SKM-1 treated with dmso at 0.1 percent for 144 hours (cell line): ENCODE measurements around the gene HDAC7.

Experiments
- DNase-seq: peaks from one replicate; lab custom pipeline; 2025; ENCODE audit not compliant: unreplicated experiment; lab: John Stamatoyannopoulos, UW

HDAC7 gene

DNA sequence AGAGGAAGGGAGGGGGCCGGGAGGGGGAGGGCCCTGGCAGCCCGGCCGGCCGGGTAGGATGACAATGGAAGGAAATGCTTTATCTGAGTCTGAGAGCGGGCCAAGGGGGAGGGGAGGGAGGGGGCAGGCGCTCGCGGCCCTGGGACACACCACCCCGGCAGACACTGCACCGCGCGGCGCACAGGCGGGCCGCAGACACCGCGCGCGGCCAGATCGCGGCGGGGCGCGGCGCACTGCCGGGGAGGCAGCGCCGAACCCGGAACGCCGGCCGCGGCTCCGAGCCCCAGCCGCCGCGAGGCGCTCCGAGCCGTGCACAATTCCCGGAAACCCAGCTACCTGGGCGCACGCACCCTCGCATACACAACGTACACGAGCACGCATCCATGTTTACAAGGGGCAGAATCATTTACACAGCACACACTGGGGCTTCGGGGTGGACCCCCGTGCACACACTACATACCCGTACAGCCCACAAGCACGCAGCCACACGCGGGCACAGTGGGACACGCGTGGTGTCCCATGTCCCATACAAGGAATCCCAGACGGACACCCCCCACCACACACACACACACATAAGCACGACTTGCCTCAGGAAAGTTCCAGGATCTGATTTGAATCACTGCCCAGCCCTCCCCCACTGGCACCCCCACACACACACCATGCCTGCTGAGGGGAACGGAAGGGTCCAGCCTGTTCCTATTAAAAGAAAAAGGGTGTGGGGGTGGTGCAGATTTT lies at the start of gene HDAC7:
HDAC7 (minus strand) TSS at position 8 of the 735 bp plus-strand sequence. CDS start 118 bp downstream, outside the sequence.
- no peak for DNase-seq

DNA sequence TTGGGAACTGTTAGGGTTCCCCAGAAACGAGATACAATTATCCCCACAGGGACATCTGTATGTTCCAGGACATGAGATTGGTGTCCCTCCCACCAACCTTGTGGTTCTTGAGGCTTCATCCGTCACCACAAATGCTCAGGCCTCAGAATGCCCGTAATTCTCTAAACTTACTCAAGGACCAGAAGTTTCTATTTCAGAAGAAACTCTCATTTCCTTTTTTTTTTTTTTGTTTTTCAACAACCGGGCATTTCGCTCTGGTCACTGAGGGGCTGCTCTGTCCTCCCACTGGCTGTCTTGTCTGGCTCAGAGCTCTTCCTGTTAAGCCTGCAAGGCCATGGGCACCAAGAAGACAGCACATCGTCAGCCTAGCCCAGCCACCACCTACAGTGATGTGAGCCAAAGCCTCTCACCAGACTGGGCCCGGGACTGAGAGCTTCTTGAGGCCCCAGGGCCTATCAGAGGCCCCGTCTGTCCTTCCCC lies 48.9 kb upstream of the HDAC7 start:
- peak; percentile 19 for DNase-seq

DNA sequence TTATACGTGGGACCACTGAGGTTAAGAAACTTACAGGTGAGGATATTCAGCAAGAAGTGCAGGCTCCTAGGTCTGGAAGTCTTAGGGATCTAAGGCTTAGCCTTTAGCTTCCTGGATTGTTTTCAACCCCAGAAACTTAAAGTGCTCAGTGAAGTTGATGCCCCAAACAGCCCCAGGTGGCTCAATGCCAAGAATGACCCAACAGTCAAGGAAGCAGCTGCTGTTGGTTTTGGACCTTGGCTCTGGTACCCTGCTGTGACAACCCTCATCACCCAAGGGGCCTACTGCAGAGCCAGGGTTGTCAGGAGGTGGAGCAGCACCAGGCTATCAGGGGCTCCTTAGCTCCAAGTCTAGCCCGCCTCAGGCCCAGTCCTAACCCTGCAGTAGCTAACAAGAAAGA lies 48.3 kb upstream of the HDAC7 start:
- no peak for DNase-seq

DNA sequence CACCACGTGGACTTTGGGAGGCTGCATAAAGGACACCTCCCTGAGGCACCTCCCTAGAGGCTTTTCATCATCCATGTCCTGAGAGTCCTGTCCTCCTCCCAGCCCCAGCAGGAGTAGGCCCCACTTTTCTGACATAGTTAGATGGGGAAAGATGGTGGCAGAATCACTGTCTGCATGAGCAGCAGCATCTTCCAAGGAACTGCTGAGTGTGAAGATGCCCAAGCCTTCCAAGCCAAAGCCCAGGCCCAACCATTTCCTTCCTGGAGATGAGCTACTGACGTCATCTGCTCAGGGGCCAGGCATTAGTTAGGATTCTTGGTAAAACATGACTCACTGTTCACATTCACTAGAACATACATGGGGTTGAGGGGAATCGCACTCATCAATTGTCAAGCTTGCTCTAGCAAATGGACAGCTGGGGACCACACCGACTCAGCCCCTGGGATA lies 47.8 kb upstream of the HDAC7 start:
- no peak for DNase-seq

DNA sequence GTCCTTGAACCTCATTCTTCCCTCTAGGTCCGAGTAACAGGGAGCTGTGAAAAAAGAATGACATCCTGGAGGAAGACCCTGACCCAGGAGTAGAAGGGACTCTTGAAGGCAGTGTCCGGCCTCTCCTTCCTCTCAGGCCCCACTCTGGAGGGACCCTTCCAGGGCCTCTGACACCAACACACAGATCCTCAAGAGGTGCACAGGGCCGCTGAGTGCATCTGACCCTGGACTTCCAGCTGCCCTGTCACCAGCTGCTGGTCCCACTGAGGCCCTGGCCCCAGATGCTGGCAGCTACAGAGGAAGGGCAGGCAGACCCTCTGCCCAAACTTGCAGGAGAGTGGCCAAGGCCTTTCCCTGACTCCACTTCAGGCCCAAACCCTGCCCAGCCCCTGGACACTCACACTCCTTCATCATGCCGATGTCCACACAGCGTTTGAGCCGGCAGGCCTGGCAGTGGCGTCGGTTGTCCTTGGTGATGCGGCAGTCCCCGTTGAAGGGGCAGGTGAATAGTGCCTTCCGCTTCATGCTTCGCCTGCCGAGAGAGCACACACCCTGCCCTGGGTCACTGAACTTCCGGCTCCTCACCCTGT lies 45.0 kb upstream of the HDAC7 start:
- DNase-seq, result no peak

DNA sequence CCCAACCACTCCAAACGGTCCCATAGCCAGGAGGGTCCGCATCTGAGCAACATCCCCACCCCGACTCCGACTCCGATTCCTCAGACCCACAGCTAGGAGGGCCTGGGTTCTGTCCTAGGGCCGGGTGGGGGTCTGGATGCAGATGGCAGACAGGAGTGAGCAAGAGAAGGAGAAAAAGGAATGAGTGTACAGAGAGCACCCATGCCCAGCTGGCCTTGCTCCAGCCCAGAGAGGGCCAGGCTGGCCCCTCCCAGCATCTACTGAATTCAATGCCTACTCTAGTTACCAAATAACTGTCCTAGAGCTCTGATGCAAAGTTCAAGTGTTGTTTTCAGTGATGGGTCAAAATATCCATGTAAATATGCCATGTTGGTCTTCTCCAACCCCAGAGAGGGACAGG lies 44.3 kb upstream of the HDAC7 start:
- no peak for DNase-seq

DNA sequence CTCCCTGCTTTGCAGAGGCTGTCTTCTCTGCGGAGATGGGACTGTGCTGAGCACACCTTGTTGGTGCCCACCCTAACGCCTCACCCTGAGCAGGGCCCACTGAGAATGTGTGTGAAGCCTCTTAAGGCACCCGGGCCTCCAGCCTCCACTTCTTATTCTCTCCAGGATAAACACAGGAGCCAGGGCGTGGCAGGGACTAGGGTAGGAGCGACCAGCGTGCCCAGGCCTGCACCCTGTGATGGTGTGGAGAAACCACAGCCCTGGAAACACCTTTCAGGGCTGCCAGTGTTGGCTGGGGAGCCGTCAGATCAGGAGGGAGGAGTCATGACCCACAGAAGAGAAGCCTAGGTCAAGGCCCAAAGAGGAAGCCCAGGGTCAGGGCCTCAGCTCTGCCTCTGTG lies 43.8 kb upstream of the HDAC7 start:
- DNase-seq, result no peak

DNA sequence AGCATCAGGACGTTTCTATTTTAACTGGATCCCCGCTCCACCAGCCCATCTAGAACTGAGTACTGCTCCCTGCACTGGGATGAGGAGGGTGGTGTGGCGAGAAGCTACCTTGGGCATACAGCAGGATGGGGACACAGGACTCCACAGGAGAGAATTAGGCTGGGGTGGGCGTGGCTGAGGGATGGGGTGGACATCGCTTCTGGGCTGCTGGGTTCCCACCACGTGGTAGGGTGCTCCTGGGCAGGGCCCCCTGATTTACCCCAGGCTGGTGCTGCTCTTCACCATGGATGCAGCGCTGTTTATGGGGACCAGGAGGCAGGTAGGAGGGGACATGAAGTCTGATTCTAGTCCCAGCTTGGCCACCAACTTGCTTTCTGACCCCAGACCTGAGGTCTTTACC lies 43.2 kb upstream of the HDAC7 start:
- DNase-seq, result no peak

DNA sequence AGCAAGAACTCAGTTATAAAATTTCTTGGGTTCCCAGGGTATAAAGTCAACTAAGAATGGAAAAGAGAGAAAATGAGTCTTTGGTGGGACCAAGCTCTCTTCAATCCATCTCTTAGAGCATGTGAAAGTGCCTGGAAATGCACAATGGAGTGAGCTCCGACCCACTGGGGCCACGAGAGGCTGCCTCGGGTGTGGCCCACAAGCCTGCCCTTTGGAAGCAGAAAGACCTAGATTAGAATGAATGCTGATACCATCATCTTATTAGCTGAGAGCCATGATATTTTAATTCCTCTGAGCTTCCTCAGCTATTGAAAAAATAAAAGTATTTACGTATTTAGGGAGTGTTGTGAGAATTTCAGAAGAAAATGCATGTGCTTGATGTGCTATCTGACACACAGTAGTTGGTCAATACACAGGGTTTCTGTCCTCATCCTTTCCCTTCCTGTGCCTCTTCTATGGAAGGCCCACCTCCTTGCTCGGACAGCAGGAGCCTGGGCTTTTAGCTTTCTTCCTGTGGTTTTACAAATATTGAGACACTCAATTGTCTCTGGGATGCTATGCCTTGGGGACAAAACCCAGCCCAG lies 42.6 kb upstream of the HDAC7 start:
- no peak for DNase-seq

DNA sequence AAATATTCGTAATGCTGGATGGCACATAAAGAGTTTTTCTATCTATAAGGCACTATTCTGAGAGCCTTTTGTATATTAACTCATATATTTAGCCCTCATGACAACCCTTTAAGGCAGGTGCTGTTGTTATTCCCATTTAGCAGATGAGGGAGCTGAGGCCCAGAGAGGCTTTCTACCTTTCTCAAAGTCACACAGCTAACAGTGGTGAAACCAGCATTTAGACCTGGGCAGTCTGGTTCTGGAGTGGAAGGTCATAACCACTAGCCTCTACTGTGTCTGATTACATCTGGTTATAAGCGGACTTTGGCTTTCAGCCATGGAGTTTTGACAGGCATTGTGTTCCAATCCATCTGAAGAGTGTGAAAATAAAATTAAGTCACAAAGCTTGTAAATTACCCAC lies 41.2 kb upstream of the HDAC7 start:
- no peak for DNase-seq

DNA sequence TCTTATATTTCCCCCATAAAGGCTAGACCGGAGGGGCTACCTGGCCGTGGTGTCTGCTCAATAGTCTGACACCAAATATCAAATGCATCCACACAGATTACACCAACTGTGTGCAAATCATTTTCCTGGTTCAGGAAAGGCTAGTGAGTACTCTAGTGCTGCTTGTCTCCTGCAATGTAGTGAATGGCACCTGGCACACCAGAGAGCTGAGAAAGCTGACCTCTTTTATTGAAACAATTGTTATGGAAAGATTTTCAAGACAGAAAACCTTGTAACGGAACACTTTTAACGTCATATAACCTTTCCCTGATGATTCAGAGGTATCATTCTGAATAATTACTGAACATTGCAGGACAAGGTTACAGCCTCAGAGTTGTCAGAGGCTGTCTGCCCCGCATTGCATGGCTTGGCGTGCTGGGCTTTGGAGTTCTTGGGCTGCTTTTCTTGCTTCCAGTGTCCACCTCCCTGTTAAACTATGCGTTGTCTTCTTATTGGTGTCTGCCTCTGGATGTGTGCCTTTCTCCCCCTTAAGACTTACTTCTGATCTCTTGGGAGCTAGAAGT lies 40.7 kb upstream of the HDAC7 start:
- no peak for DNase-seq

DNA sequence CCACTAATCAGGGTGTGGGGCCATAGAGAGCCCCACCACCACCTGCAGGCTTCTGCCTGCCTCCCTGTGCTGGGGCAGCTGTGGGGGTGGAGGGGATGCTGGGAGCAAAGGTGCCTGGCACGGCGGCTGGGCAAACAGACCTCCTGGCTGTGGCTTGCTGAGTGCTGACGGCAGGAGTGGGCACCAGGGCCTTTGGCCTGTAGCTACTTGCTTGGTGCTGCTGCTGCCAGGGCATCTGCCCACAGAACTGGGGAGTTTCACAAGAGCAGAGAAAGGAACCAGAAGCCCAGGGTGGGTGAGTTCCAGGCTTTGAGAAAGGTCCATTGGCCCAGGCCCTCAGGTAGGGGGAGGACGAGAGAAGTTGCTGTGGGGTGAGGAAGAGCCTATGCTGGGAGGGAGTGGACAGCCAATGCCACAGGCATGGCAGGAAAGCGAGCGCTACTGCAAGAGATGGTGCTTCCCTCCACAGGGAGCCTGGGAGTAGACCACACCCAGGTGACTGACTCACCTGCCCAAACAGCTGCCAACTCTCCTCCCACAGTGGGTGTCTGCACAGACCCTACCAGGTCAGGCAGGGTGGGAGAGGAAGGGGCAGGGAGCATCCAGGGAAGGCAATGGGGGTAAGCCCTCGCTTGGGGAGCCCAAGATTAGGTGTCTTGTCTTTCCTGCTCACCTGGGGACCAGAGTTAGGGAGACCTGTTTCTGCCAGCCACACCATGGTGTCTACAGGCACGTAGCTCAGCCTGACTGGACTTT lies 39.0 kb upstream of the HDAC7 start:
- DNase-seq, result no peak

DNA sequence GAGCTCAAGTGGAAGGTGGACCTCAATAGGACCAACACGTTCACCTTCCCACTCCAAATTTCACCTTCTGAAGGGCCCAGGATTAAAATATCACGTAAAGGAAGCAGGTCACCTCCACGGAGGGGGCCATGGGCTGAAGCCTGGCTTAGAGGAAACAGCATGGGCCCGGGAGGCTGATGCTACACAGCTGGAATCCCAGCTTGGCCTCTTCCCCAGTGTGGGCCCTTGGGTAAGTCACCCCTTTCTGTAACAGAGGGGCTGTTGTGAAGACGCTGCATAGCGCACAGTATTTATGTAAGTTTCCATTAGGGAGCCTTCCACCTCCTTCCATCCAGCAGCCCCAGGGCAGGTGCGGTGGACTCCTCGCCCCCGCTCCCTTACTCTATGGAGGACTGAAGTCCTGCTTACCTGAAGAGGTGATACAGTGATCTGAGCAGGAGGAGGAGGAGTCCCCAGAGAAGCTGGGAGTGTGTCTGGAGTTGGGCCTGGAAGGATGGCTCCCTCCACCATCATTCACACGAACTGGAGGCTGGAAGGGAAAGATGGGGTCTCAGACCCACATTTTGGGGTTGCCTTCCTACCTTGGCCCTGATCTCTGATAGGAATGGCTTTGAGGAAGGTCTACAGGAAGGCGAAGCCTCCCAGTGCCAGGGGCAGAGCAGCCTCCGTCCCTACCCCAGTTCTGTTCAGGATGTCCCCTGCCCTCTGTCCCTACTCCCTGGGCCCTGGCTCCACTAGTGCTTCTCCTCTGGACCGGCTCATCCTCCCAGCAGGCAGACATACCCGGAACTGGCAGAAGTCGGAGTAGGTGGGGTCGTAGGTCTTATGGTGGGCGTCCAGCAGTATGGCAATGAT lies 37.2 kb upstream of the HDAC7 start:
- DNase-seq, result no peak

DNA sequence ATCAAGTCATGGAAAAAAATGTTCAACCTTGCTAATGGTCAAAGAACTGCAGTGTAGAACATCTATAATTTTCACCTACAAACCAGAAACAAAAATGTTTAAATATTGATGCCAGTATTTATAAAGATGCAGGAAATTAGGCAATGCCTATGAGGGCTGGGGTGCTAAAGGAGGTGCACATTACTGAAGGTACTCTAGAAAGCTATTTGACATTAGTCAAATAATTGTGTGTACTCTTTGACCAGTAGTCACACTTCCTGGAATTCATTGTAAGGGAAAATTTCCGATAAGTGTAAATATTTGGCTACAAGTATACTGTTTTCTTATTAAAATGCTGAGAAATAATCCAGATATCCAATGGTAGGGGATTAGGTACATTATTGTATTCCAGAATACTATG lies 36.4 kb upstream of the HDAC7 start:
- DNase-seq, result no peak

DNA sequence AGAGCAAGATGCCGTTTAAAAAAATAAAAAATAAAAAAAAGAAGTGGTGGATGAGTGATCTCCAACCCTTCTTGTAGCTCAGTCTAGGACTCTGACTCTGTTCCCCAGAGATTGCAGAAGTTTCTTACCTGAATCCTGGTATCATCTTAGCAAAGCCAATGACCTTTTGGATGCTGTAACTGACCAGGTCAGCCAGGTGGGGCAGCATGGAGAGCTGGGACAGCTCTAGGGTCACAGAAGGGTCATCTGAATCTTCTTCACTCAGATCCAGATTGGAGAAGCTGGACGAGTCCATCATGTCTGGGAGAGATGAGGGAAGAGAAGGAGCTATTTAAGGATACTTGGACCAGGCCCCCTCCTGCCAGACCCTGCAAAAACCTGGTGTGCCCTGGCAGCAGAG lies 35.8 kb upstream of the HDAC7 start:
- no peak for DNase-seq

DNA sequence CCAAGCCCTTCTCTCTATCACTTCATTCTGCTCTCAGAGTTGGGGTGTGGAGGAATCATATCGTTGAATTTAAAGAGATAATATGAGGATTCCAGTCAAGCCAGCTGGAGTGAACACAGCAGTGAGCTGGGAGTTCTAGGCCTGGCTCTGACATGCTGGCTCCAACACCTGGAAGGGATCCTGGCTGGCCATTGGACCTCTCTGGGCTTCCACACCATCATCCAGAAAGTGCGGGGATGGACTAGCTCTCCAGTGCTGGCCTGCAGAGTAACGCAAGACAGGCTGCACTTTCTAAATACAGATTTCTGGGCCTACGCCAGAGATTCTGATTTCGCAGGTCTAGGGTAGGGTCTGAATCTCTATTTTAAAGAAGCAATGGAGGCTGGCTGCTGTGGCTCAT lies 34.8 kb upstream of the HDAC7 start:
- DNase-seq, result no peak

DNA sequence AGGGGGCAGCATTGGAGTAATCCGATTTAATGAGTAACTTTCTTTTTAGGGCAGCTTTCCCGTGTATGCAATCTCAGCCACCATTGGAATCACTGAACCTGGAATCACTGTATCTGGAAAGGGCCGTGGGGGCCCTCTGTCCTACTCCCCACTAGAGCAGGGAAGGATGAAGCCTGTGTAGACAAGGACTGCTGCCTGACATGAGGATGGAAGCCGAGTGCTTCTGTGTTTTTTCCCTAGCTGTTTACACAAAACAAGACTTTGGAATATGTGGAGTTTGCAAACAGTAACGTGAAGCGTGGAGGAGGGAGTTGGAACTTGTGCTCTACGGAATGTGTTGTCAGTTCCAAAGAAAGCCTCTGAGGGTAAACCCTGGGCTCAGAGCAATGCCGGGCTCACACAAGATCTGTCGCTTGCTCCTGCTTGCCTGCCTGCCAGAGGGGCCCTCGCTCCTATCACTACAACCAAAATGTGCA lies 32.4 kb upstream of the HDAC7 start:
- DNase-seq, result no peak

DNA sequence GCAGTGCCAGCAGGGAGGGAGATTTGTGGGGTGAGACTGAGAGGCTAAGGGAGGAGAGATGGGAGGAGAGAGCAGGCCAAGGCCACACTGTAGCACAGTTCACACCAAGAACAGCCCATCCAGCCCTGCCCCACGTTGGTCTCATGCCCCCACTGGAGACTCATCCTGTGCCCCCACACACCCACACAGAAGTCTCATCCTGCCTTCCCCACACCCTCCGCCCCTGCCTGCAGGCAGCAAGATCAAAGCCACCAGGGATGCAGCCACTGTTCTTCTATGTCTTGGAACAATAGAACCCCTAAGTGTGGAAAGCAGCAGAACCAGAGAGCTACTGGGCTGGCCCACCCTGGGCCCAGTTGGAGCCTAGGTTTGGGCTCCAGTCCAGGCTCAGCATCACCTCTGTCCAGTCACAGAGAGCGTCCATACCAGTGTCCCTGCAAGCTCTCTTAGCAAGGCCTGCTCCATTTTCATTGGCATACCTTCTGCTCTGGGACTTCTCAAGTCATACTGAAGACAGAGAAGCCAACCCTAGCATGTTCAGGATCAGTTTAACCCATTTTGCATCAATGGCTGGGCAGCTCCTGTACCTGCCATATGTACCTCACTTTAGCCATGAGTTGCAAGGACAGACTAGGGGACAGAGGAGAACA lies 31.7 kb upstream of the HDAC7 start:
- DNase-seq, result no peak

DNA sequence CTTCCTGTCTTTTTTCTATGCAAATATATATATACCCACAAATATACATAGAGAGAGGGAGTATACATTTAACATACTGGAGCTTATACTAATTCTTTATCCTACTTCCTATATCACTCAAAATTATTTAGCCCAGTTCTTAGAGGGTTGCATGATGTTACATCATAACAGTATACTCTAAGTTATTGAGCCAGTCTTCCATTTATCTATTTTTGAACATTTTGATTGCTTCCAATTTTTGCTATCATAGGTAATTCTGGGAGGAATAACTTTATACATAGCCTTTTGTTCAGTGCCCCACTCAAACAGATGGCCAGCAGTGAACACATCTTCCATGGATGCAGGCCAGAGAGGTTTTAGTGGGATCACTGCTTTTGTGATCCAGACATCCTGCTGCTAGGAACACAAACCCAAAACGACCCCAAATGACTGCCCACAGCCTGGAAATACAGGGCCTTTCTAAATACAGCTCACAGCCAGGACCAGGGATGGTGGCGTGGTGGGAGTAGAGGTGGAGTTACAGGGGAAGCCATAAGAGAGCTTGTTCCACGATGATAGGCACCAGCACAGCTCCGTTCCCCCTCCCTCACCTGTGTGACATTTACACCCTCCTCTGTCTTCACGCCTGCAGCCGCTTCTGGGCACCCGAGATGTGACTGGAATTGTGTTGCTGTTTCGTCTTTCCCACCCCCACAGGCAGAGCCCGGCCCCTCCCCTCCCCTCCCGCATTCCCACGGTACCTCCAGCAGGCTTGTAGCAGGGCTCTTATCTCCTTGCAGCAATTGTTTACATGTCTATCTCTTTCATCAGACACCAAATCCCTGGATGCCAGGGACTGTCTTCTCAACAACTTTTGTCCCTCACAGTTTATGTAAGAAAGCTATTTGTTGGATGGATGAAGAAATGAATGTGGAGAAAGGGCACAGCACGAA lies 30.7 kb upstream of the HDAC7 start:
- DNase-seq, result no peak
